Keratinocyte (primary cell): ENCODE data around the gene YAP1. TPM values are rescaled to one million over a fixed set of nuclear protein-coding genes. Genes with fewer than 3 reads are reported as not detected.

ENCODE experiments used
- DNase-seq: peaks from one replicate; pipeline ENCODE4 v3.0.0-alpha.2; 2011; ENCODE audit warnings: low read depth, missing footprints, low spot score
- FAIRE-seq: peaks from 2 replicates; lab custom pipeline; 2011; peaks lifted over from hg19 to GRCh38; lab: Jason Lieb, UNC
- H2AFZ ChIP-seq: 2 replicates; pipeline ENCODE4 v1.6.0; 2012; ENCODE audit warnings: low read length, control low read depth, inconsistent platforms; ENCODE audit not compliant: control insufficient read depth
- H3K27ac ChIP-seq: 2 replicates; pipeline ENCODE4 v1.5.1; 2011; ENCODE audit warnings: low read length; ENCODE audit not compliant: control insufficient read depth, insufficient read depth
- H3K27me3 ChIP-seq: 3 replicates; pipeline ENCODE4 v1.6.0; 2011; ENCODE audit warnings: low read length; ENCODE audit not compliant: control insufficient read depth, insufficient read depth; ENCODE audit errors: extremely low read depth
- H3K36me3 ChIP-seq, 2 experiments: 2 replicates in 1 of 2; 3 replicates in 1 of 2; pipeline ENCODE4 v1.5.1; 2011; ENCODE audit warnings: low read length in 2 of 2, mild to moderate bottlenecking in 1 of 2; ENCODE audit not compliant: control insufficient read depth in 2 of 2, insufficient read depth in 2 of 2; ENCODE audit errors: extremely low read depth in 1 of 2
- H3K4me1 ChIP-seq: 3 replicates; pipeline ENCODE4 v1.5.1; 2011; ENCODE audit warnings: low read length; ENCODE audit not compliant: control insufficient read depth, insufficient read depth; ENCODE audit errors: extremely low read depth
- H3K4me2 ChIP-seq: 3 replicates; pipeline ENCODE4 v1.6.0; 2011; ENCODE audit warnings: low read depth, low read length; ENCODE audit not compliant: control insufficient read depth, insufficient read depth; ENCODE audit errors: extremely low read depth
- H3K4me3 ChIP-seq, 3 experiments: fragments of 200-600 bp in 1 of 3; sonication (generic) in 1 of 3; 2 replicates in 2 of 3; 3 replicates in 1 of 3; pipeline ENCODE4 v1.5.1; 2011 to 2016; ENCODE audit warnings: low read length in 3 of 3, mild to moderate bottlenecking in 3 of 3, control low read depth in 2 of 3, inconsistent platforms in 1 of 3, low read depth in 1 of 3, mixed read lengths in 1 of 3, mixed run types in 1 of 3, moderate library complexity in 1 of 3; ENCODE audit not compliant: control insufficient read depth in 2 of 3, insufficient read depth in 2 of 3; ENCODE audit errors: extremely low read depth in 1 of 3
- H3K79me2 ChIP-seq: 2 replicates; pipeline ENCODE4 v1.6.0; 2012; ENCODE audit warnings: low read length; ENCODE audit not compliant: control insufficient read depth, insufficient read depth
- H3K9ac ChIP-seq: 3 replicates; pipeline ENCODE4 v1.6.0; 2011; ENCODE audit warnings: low read length; ENCODE audit not compliant: control insufficient read depth, insufficient read depth; ENCODE audit errors: extremely low read depth
- H3K9me1 ChIP-seq: 3 replicates; pipeline ENCODE4 v1.6.0; 2011; ENCODE audit warnings: low read length; ENCODE audit not compliant: control insufficient read depth, insufficient read depth; ENCODE audit errors: extremely low read depth
- H3K9me3 ChIP-seq: 2 replicates; pipeline ENCODE4 v1.5.1; 2012; ENCODE audit warnings: low read depth, low read length; ENCODE audit not compliant: control insufficient read depth
- H4K20me1 ChIP-seq: 3 replicates; pipeline ENCODE4 v1.6.0; 2011; ENCODE audit warnings: low read length; ENCODE audit not compliant: control insufficient read depth, insufficient read depth; ENCODE audit errors: extremely low read depth
- EZH2 ChIP-seq: IDR thresholded peaks from one replicate; pipeline ENCODE4 v1.6.1; 2012; ENCODE audit warnings: inconsistent platforms, mild to moderate bottlenecking, low read length, moderate library complexity
- dilution Hi-C: fragments of 300-500 bp; cut with MboI; formaldehyde crosslinking; loops from one replicate; pipeline ENCODE4 v1.7.0; 2020; ENCODE audit warnings: low sequenced_read_pairs; ENCODE audit not compliant: extremely low pct_ligation_motif_present
- polyA plus RNA-seq, 5 experiments: library from polyadenylated mRNA; depleted of rRNA in 3 of 5; stranded (reverse) in 3 of 5; stranded (forward) in 1 of 5; unstranded in 1 of 5; fragments of >200 nt; gene quantifications; 1 replicate in 1 of 5; 2 replicates in 3 of 5; 3 replicates in 1 of 5; pipeline versions ENCODE4 v1.2.1 to v1.2.3, GENCODE V29; 2011 to 2012; ENCODE audit warnings: missing spikeins in 2 of 5, low read depth in 1 of 5, low replicate concordance in 1 of 5
- TF ChIP-seq, protein P1 (sequence below), 3 experiments: IDR thresholded peaks in 1 of 3; conservative IDR thresholded peaks in 1 of 3; optimal IDR thresholded peaks in 1 of 3; 2 replicates in 2 of 3; 3 replicates in 1 of 3; pipeline versions ENCODE3 to v1.5.1; 2011; ENCODE audit warnings: low read length in 3 of 3, mild to moderate bottlenecking in 3 of 3, moderate library complexity in 2 of 3, control low read depth in 1 of 3, inconsistent platforms in 1 of 3; ENCODE audit not compliant: insufficient read depth in 2 of 3; ENCODE audit errors: extremely low read depth in 1 of 3

The YAP1 gene
- polyA plus RNA-seq, 1 donor (not counting 4 experiments of a cell fraction or from before 2014, with no cell fraction given) = 105 TPM

DNA sequence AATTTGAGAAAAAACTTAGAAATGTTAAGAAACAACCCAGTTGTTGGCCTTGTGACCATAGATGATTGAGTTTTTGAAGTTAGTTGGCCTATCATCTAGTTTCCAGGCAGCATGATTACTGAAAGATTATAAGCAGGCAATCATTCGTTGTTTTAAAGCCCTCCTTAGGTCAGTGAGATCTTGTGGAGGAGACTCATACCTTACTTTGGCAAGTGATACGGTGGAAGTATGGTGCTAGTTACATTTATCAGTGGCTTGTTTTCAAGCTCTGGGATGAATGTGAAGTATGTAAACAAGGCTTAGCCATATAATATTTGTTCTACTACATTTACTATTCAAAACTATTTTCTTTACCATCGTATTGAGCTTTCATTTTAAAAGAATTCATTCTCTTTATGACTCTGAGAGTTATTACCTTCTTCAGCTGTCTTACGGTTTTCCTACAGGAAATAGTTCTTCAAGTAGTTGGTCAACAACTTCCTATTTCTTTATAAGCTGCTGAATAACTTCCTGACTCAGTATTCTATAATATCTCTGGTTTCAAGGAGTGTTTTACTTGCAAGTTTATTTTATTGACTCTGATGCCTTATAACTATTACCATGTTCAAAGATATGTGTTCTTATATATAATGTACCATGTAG, 7.3 kb downstream of the YAP1 start:
- Histone ChIP-seq H3K27ac (peak overlapping the region; percentile 54), H3K27me3 (no peaks in the 10 kb centered on the region), H3K9me3 (no peaks in the 10 kb centered on the region), H3K4me2 (peak overlapping the region; percentile 72), H3K9ac (no peak overlapping the region), H3K4me1 (peaks cover 62% of the 10 kb centered on the region), H3K36me3 (peaks cover 4 to 15% of the 10 kb centered on the region in 2 experiments), H3K9me1 (no peaks in the 10 kb centered on the region), H3K79me2 (peaks cover 99% of the 10 kb centered on the region), H4K20me1 (peaks cover 9% of the 10 kb centered on the region), H2AFZ (no peak overlapping the region), H3K4me3 (peak overlapping the region in 2 of 3 experiments; percentile 29 to 50)
- TF ChIP-seq, protein P1, sequence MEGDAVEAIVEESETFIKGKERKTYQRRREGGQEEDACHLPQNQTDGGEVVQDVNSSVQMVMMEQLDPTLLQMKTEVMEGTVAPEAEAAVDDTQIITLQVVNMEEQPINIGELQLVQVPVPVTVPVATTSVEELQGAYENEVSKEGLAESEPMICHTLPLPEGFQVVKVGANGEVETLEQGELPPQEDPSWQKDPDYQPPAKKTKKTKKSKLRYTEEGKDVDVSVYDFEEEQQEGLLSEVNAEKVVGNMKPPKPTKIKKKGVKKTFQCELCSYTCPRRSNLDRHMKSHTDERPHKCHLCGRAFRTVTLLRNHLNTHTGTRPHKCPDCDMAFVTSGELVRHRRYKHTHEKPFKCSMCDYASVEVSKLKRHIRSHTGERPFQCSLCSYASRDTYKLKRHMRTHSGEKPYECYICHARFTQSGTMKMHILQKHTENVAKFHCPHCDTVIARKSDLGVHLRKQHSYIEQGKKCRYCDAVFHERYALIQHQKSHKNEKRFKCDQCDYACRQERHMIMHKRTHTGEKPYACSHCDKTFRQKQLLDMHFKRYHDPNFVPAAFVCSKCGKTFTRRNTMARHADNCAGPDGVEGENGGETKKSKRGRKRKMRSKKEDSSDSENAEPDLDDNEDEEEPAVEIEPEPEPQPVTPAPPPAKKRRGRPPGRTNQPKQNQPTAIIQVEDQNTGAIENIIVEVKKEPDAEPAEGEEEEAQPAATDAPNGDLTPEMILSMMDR (optimal IDR thresholded peaks at IDR 0.05 in 1 of 3, IDR thresholded peaks at IDR 0.05 in 1 of 3, conservative IDR thresholded peaks at IDR 0.05 in 1 of 3; ENCODE audit: extremely low read depth in 1 of 3, insufficient read depth in 2 of 3, low read length in 3 of 3) = no peak
- no peak for TF ChIP-seq EZH2
- dilution Hi-C loops = no loop called here
- DNase-seq = no peak
- no peak for FAIRE-seq

DNA sequence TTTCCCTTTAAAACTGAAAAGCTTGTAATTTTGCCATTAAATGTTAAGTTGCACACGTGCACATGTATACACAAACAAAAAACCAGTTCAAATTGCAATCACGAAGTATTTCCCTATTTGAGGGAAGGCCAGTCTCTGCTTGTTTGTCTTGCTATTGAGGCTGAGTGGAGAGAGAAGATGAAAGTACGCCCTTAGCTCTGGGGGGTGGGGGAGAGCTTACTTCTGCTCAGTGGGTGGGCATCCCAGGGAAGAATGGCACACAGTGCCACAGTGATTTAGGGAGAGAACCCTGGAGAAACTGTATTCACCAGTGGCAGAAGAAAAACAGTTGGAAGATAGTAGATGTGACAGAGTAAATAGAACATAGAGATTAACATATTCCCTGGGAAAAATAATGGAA, 8.7 kb downstream of the YAP1 start:
- H2AFZ ChIP-seq = no peak overlapping the region
- H3K79me2 ChIP-seq = peaks cover 100% of the 10 kb centered on the region
- peak overlapping the region; percentile 58 for H3K4me2 ChIP-seq
- H3K4me1 ChIP-seq = peaks cover 56% of the 10 kb centered on the region
- peak; percentile 69 for FAIRE-seq
- H3K27ac ChIP-seq = peak overlapping the region; percentile 67
- no peak for TF ChIP-seq EZH2
- TF ChIP-seq, protein P1 (optimal IDR thresholded peaks at IDR 0.05 in 1 of 3, IDR thresholded peaks at IDR 0.05 in 1 of 3, conservative IDR thresholded peaks at IDR 0.05 in 1 of 3; ENCODE audit: extremely low read depth in 1 of 3, insufficient read depth in 2 of 3, low read length in 3 of 3) = no peak
- H3K9ac ChIP-seq = no peak overlapping the region
- H3K9me1 ChIP-seq = no peaks in the 10 kb centered on the region
- no peaks in the 10 kb centered on the region for H3K9me3 ChIP-seq
- H4K20me1 ChIP-seq = peaks cover 9% of the 10 kb centered on the region
- H3K27me3 ChIP-seq = no peaks in the 10 kb centered on the region
- peaks cover 4 to 15% of the 10 kb centered on the region in 2 experiments for H3K36me3 ChIP-seq
- dilution Hi-C loops = no loop called here
- no peak for DNase-seq
- peak overlapping the region in 1 of 3 experiments; percentile 21 for H3K4me3 ChIP-seq
